GM12878 (cell line): ENCODE data around the gene CDC42EP1. TPM values are rescaled to one million over a fixed set of nuclear protein-coding genes. Genes with fewer than 3 reads are reported as not detected.

ENCODE experiments used
- ATAC-seq: fragments of 200-7000 bp; cut with Tn5 transposase; 3 replicates; pipeline ENCODE4 v1.9.1; 2020; ENCODE audit warnings: mild to moderate bottlenecking, moderate library complexity
- BruUV-seq: library from RNA; stranded (reverse); fragments of 400-500 nt; replicated peaks from 2 replicates; lab custom pipeline; 2021; lab: Mats Ljungman, UMichigan
- CTCF ChIA-PET: fragments of 300-600 bp; sonication (Branson Sonifier 250); formaldehyde crosslinking; extraction: SDS; loops from one replicate; lab custom pipeline; 2021; ENCODE audit warnings: inconsistent platforms; lab: Yijun Ruan, JAX
- POLR2A ChIA-PET: fragments of 350-600 bp; formaldehyde crosslinking; extraction: SDS; loops from one replicate; lab custom pipeline; 2021; ENCODE audit warnings: inconsistent platforms; lab: Charles Lee
- RAD21 ChIA-PET: fragments of 300-600 bp; sonication (Branson Sonifier 250); formaldehyde crosslinking; loops from one replicate; lab custom pipeline; 2023; ENCODE audit warnings: antibody characterized with exemption; ENCODE audit not compliant: unreplicated experiment; lab: Charles Lee
- SMC1A ChIA-PET: fragments of 300-600 bp; sonication (Branson Sonifier 250); formaldehyde crosslinking; loops from one replicate; lab custom pipeline; 2023; ENCODE audit not compliant: unreplicated experiment, uncharacterized antibody; lab: Charles Lee
- DNase-seq: peaks from one replicate; pipeline ENCODE4 v3.0.0-alpha.2; 2011; ENCODE audit warnings: low read depth, low spot score
- FAIRE-seq: peaks from 3 replicates; lab custom pipeline; 2011; peaks lifted over from hg19 to GRCh38; lab: Jason Lieb, UNC
- H2AFZ ChIP-seq: 2 replicates; pipeline ENCODE4 v1.6.0; 2011; ENCODE audit warnings: low read depth, low read length, control low read depth; ENCODE audit not compliant: control insufficient read depth
- H3K27ac ChIP-seq: 2 replicates; pipeline ENCODE4 v1.5.1; 2011; ENCODE audit warnings: control low read depth; ENCODE audit not compliant: control insufficient read depth, insufficient read depth
- H3K27me3 ChIP-seq, 2 experiments: replicated peaks in 1 of 2; 2 replicates each; pipeline versions ENCODE4 v1.6.0 to v1.6.1; 2011; ENCODE audit warnings: low read length in 1 of 2; ENCODE audit not compliant: control insufficient read depth in 2 of 2, insufficient read depth in 2 of 2
- H3K36me3 ChIP-seq, 2 experiments: 2 replicates each; pipeline ENCODE4 v1.5.1; 2011; ENCODE audit warnings: low read length in 1 of 2; ENCODE audit not compliant: control insufficient read depth in 2 of 2, insufficient read depth in 2 of 2
- H3K4me1 ChIP-seq: 2 replicates; pipeline ENCODE4 v1.6.1; 2011; ENCODE audit warnings: mild to moderate bottlenecking, low read length, moderate library complexity, mixed read lengths; ENCODE audit not compliant: control insufficient read depth, insufficient read depth
- H3K4me2 ChIP-seq: 2 replicates; pipeline ENCODE4 v1.6.0; 2011; ENCODE audit warnings: control low read depth; ENCODE audit not compliant: control insufficient read depth, insufficient read depth
- H3K4me3 ChIP-seq: fragments of 200-600 bp; sonication (generic); 2 replicates; pipeline ENCODE4 v1.5.1; 2016
- H3K79me2 ChIP-seq: 2 replicates; pipeline ENCODE4 v1.6.0; 2011; ENCODE audit warnings: low read length; ENCODE audit not compliant: control insufficient read depth, insufficient read depth
- H3K9ac ChIP-seq: 2 replicates; pipeline ENCODE4 v1.8.0; 2011; ENCODE audit warnings: low read length, control low read depth, mixed read lengths; ENCODE audit not compliant: control insufficient read depth, insufficient read depth
- H3K9me3 ChIP-seq: replicated peaks from 3 replicates; pipeline ENCODE4 v1.5.1; 2011; ENCODE audit warnings: mild to moderate bottlenecking, low read length; ENCODE audit not compliant: control insufficient read depth, insufficient read depth
- H4K20me1 ChIP-seq: 2 replicates; pipeline ENCODE4 v1.6.0; 2011; ENCODE audit not compliant: control insufficient read depth, insufficient read depth
- BRCA1 ChIP-seq: IDR thresholded peaks from 2 replicates; pipeline ENCODE4 v1.6.1; 2011; ENCODE audit warnings: low read depth, low read length, improper control_type of control experiment
- CHD4 ChIP-seq: fragments of 200-600 bp; sonication (generic); IDR thresholded peaks from 2 replicates; pipeline ENCODE4 v1.6.1; 2016; ENCODE audit warnings: mild to moderate bottlenecking
- EED ChIP-seq: sonication (generic); IDR thresholded peaks from 2 replicates; pipeline ENCODE4 v1.6.1; 2016; ENCODE audit warnings: antibody characterized with exemption, low read depth
- ESRRA ChIP-seq: IDR thresholded peaks from 2 replicates; pipeline ENCODE4 v1.6.1; 2012; ENCODE audit warnings: mild to moderate bottlenecking, low read length, improper control_type of control experiment
- HDAC6 ChIP-seq: fragments of 200-600 bp; sonication (generic); IDR thresholded peaks from one replicate; pipeline ENCODE4 v1.8.0; 2017; ENCODE audit warnings: antibody characterized with exemption; ENCODE audit not compliant: unreplicated experiment
- JUND ChIP-seq: IDR thresholded peaks from 2 replicates; pipeline ENCODE4 v1.6.1; 2012; ENCODE audit warnings: low read depth, mild to moderate bottlenecking, low read length, improper control_type of control experiment, moderate library complexity
- POLR2AphosphoS5 ChIP-seq: IDR thresholded peaks from 2 replicates; pipeline ENCODE4 v1.6.1; 2011; ENCODE audit warnings: mild to moderate bottlenecking, low read length, inconsistent platforms
- RAD21 ChIP-seq: IDR thresholded peaks from 2 replicates; pipeline ENCODE4 v1.6.1; 2011; ENCODE audit warnings: mild to moderate bottlenecking, low read depth, low read length, moderate library complexity; ENCODE audit not compliant: insufficient read depth
- RUNX3 ChIP-seq: IDR thresholded peaks from 2 replicates; pipeline ENCODE4 v1.6.1; 2012; ENCODE audit warnings: low read length, inconsistent platforms
- SMARCA5 ChIP-seq: fragments of 450-650 bp; IDR thresholded peaks from 2 replicates; pipeline ENCODE4 v1.6.1; 2017; ENCODE audit warnings: mild to moderate bottlenecking
- SUPT20H ChIP-seq: IDR thresholded peaks from 2 replicates; pipeline ENCODE4 v1.6.1; 2011; ENCODE audit warnings: low read depth, mild to moderate bottlenecking, low read length, moderate library complexity, borderline replicate concordance; ENCODE audit not compliant: control insufficient read depth
- TBL1XR1 ChIP-seq: IDR thresholded peaks from 2 replicates; pipeline ENCODE4 v1.6.1; 2012; ENCODE audit warnings: low read depth, low read length, improper control_type of control experiment
- TCF7 ChIP-seq: IDR thresholded peaks from 2 replicates; pipeline ENCODE4 v1.6.1; 2014; ENCODE audit warnings: antibody characterized with exemption, borderline replicate concordance
- ZBED1 ChIP-seq: IDR thresholded peaks from 2 replicates; pipeline ENCODE4 v1.6.1; 2016; ENCODE audit warnings: borderline replicate concordance
- ZNF207 ChIP-seq: fragments of 450-650 bp; IDR thresholded peaks from 2 replicates; pipeline ENCODE4 v1.6.1; 2014; ENCODE audit warnings: antibody characterized with exemption, mild to moderate bottlenecking, borderline replicate concordance
- WGBS: methylation state at CpG from one replicate; pipeline ENCODE4 v1.1.6; 2016; ENCODE audit warnings: low lambda C conversion rate; ENCODE audit not compliant: insufficient replicate concordance, insufficient coverage; ENCODE audit errors: missing lambda C conversion rate; 5-methylcytosine and 5-hydroxymethylcytosine counted together
- in situ Hi-C: fragments of 300-500 bp; cut with MboI; formaldehyde crosslinking; loops from 9 replicates; pipeline ENCODE4 v1.14.3; 2018; ENCODE audit warnings: mixed read lengths
- intact Hi-C: fragments of 100-400 bp; cut with micrococcal nuclease; formaldehyde crosslinking; loops from one replicate; pipeline ENCODE4 v1.14.2; 2022; ENCODE audit not compliant: unreplicated experiment
- polyA plus RNA-seq, 11 experiments: library from polyadenylated mRNA; depleted of rRNA in 4 of 11; unstranded in 6 of 11; stranded (reverse) in 5 of 11; fragments of >200 nt; fragmentation: Nextera tagmentation in 4 of 11; fragmentation: Illumina TruSeq in 1 of 11; extraction: Ambion mirVana in 4 of 11; extraction: Trizol in 1 of 11; gene quantifications; 1 replicate in 1 of 11; 2 replicates in 10 of 11; pipeline versions ENCODE4 v1.2.1 to v1.2.3, GENCODE V29; 2011 to 2016; ENCODE audit warnings: inconsistent platforms in 2 of 11, missing spikeins in 2 of 11, low read depth in 1 of 11
- total RNA-seq, 4 experiments: library from RNA; depleted of rRNA in 3 of 4; stranded (reverse); fragments of >200 nt in 3 of 4; fragmentation: Illumina TruSeq in 1 of 4; extraction: Trizol in 1 of 4; gene quantifications; 2 replicates each; pipeline versions ENCODE4 v1.2.1 to v1.2.3, GENCODE V29; 2013 to 2021
- TF ChIP-seq, protein P1 (sequence below): IDR thresholded peaks from 2 replicates; pipeline ENCODE4 v1.6.1; 2011; ENCODE audit warnings: low read depth, low read length, improper control_type of control experiment, borderline replicate concordance
- TF ChIP-seq, protein P2 (sequence below): IDR thresholded peaks from 2 replicates; pipeline ENCODE4 v1.6.1; 2011; ENCODE audit warnings: low read depth, mild to moderate bottlenecking, low read length, moderate library complexity, borderline replicate concordance; ENCODE audit errors: extremely low read depth
- TF ChIP-seq, protein P3 (sequence below): IDR thresholded peaks from 2 replicates; pipeline ENCODE4 v1.6.1; 2012; ENCODE audit warnings: low read depth, low read length, improper control_type of control experiment

The CDC42EP1 gene
- total and polyA plus RNA-seq, 10 of the 15 experiments (the other 5 are each of a cell fraction or from before 2014, with no cell fraction given) = 0.04 to 0.33 (median 0.09) TPM; not detected in 7

DNA sequence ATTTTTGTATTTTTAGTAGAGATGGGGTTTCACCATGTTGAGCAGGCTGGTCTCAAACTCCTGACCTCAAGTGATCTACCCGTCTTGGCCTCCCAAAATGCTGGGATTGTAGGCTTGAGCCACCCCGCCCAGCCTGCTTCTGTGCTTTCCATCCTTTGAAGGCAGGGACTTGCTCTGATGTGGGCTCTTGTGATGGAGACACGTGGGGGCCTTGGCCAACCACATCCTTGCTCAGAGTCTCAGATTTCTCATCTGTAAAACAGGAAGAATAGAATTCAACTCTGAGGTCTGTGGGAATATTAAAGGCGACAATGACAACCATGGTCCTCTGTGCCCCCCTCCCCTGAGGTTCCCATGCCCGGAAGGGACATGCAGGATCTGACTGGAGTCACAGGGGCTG, 44.6 kb downstream of the CDC42EP1 start (continued):
- TF ChIP-seq SMARCA5 (no peak), TBL1XR1 (no peak), RUNX3 (peak; percentile 63), TCF7 (peak; percentile 63; the same call in 1 of the 2 replicates)
- TF ChIP-seq, protein P1, sequence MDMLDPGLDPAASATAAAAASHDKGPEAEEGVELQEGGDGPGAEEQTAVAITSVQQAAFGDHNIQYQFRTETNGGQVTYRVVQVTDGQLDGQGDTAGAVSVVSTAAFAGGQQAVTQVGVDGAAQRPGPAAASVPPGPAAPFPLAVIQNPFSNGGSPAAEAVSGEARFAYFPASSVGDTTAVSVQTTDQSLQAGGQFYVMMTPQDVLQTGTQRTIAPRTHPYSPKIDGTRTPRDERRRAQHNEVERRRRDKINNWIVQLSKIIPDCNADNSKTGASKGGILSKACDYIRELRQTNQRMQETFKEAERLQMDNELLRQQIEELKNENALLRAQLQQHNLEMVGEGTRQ = peak; percentile 40; the same call in 1 of the 2 replicates
- TF ChIP-seq, protein P2, sequence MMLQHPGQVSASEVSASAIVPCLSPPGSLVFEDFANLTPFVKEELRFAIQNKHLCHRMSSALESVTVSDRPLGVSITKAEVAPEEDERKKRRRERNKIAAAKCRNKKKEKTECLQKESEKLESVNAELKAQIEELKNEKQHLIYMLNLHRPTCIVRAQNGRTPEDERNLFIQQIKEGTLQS = 0 out of 2 replicates have a peak, but pooled peaks have one; percentile 35

DNA sequence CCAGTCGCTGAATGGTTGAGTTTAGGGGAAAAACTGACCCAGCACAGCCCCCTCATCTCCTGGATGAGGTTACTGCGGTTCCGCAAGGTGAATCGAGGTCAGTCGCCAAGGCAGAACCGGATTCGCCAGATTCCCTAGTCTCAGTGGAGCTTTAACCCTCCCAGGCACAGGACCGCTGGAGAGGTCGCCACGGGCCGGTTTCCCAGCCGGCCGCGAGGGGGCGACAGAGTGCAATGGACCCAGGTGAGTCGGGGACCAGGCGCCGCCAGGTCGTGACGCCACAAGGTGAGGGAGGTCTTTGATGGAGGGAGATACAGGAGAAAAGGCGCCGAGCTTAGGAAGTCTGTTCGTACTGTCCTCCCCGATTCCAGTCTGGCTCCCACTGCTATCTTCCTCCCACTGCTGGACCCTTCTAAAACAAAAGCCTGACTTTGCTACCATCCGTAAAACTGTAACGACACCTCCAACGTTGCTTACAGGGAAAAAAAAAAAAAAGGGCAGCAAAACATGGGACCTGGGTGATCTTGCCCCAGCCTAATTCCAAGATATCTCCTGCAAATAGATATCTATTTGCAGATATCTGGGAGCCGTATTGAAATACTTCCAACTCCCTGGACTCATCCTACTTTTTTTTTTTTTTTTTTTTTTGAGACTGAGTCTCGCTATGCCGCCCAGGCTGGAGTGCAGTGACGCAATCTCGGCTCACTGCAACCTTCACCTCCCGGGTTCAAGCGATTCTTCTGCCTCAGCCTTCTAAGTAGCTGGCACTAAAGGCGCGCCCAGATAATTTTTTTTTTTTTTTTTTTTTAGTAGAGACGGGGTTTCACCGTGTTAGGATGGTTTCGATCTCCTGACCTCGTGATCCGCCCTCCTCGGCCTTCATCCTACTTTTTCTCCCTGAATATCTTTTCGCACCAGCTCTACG, 47.0 kb downstream of the CDC42EP1 start:
- Histone ChIP-seq H3K9ac (peak overlapping the region; percentile 12; the same call in 1 of the 2 replicates), H3K27ac (peak overlapping the region; percentile 87), H3K27me3 (no peaks in the 10 kb centered on the region), H3K4me2 (peak overlapping the region; percentile 94), H3K79me2 (peaks cover 29% of the 10 kb centered on the region), H3K4me3 (peak overlapping the region; percentile 63; the same call in 1 of the 2 replicates), H3K36me3 (no peaks in the 10 kb centered on the region), H4K20me1 (no peaks in the 10 kb centered on the region), H3K4me1 (peaks cover 17% of the 10 kb centered on the region), H3K9me3 (no peaks in the 10 kb centered on the region), H2AFZ (peak overlapping the region; percentile 94)
- ChIA-PET SMC1A (interaction anchor here (0.7 to 5.5 kb wide), 28 partner anchors 11 to 340 kb away, joined by 3 to 36 read pairs (median 4); partner anchors contain the start of genes LGALS1, MFNG, NOL12 and PDXP), POLR2A (interaction anchor here (0.5 to 4.7 kb wide), 24 partner anchors 11 to 767 kb away, joined by 3 to 67 read pairs (median 7); partner anchors contain the start of genes ANKRD54, LGALS1, MFNG and NOL12), CTCF (interaction anchor here (0.6 to 11.8 kb wide), 35 partner anchors 8 to 610 kb away, joined by 3 to 178 read pairs (median 5); partner anchors contain the start of genes LGALS1, NOL12, PDXP and SH3BP1), RAD21 (interaction anchor here (0.6 to 5.4 kb wide), 33 partner anchors 10 to 445 kb away, joined by 3 to 61 read pairs (median 4); partner anchors contain the start of genes GCAT, LGALS1, PDXP and POLR2F)
- peak; percentile 44 for ATAC-seq
- peak; percentile 49 for DNase-seq
- intact Hi-C loops = loop anchor here (1.0 kb wide), 1 partner anchor 74 kb away; no protein-coding TSS in a partner anchor
- 1% methylated on average over 43 of the region's 44 CpGs for WGBS
- in situ Hi-C loops = no loop called here
- BruUV-seq = no TSS peak
- no peak for FAIRE-seq
- TF ChIP-seq ZBED1 (no peak), RUNX3 (no peak), ZNF207 (no peak; the same call in 1 of the 2 replicates), JUND (no peak), BRCA1 (no peak), TBL1XR1 (no peak), ESRRA (no peak), EED (peak; percentile 35; the same call in 1 of the 2 replicates), HDAC6 (no peak), POLR2AphosphoS5 (no peak), SUPT20H (no peak), RAD21 (peak; percentile 67), CHD4 (no peak)
- TF ChIP-seq, protein P3, sequence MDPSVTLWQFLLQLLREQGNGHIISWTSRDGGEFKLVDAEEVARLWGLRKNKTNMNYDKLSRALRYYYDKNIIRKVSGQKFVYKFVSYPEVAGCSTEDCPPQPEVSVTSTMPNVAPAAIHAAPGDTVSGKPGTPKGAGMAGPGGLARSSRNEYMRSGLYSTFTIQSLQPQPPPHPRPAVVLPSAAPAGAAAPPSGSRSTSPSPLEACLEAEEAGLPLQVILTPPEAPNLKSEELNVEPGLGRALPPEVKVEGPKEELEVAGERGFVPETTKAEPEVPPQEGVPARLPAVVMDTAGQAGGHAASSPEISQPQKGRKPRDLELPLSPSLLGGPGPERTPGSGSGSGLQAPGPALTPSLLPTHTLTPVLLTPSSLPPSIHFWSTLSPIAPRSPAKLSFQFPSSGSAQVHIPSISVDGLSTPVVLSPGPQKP = no peak
